Activated CD8-positive, alpha-beta T cell treated with anti-CD3 and anti-CD28 coated beads for 36 hours (primary cell): ENCODE data around the gene HMCN2. TPM values are rescaled to one million over a fixed set of nuclear protein-coding genes. Genes with fewer than 3 reads are reported as not detected.

Source experiments
- ATAC-seq: fragments of 200-7000 bp; cut with Tn5 transposase; one replicate; pipeline ENCODE4 v1.10.0; 2021; ENCODE audit warnings: mild to moderate bottlenecking, moderate library complexity
- CTCF ChIA-PET: fragments of 350-600 bp; sonication (Branson Sonifier 250); formaldehyde crosslinking; loops from one replicate; lab custom pipeline; 2021; ENCODE audit warnings: antibody characterized with exemption; lab: Charles Lee
- POLR2A ChIA-PET: fragments of 350-600 bp; sonication (Branson Sonifier 250); formaldehyde crosslinking; loops from one replicate; lab custom pipeline; 2021; ENCODE audit warnings: antibody characterized with exemption; lab: Charles Lee
- DNase-seq: peaks from one replicate; pipeline ENCODE4 v3.0.0-alpha.2; 2020
- H3K27ac Mint-ChIP-seq: one replicate; pipeline ENCODE4 v1.8.0; 2021; ENCODE audit warnings: mild to moderate bottlenecking, mixed read lengths
- H3K27me3 Mint-ChIP-seq: one replicate; pipeline ENCODE4 v1.8.0; 2021; ENCODE audit warnings: mixed read lengths
- H3K36me3 Mint-ChIP-seq: one replicate; pipeline ENCODE4 v1.8.0; 2021; ENCODE audit warnings: low read depth, mixed read lengths
- H3K4me1 Mint-ChIP-seq: one replicate; pipeline ENCODE4 v1.8.0; 2021; ENCODE audit warnings: low read depth, mixed read lengths
- H3K4me3 Mint-ChIP-seq: one replicate; pipeline ENCODE4 v1.8.0; 2021; ENCODE audit warnings: mild to moderate bottlenecking, moderate library complexity, mixed read lengths
- H3K9me3 Mint-ChIP-seq: one replicate; pipeline ENCODE4 v1.8.0; 2021; ENCODE audit warnings: mixed read lengths
- intact Hi-C: fragments of 100-400 bp; cut with micrococcal nuclease; formaldehyde crosslinking; loops from one replicate; pipeline ENCODE4 v1.10.0; 2022
- total RNA-seq, 2 experiments: library from RNA; stranded (reverse); gene quantifications; one replicate each; pipeline ENCODE4 v1.2.3, GENCODE V29; 2021
- TF ChIP-seq, protein P1 (sequence below): fragments of 200-600 bp; IDR thresholded peaks from one replicate; pipeline ENCODE4 v1.8.0; 2022; ENCODE audit warnings: antibody characterized with exemption, mild to moderate bottlenecking

Gene HMCN2
- total RNA-seq, 2 experiments from 2014 or later = not detected

DNA sequence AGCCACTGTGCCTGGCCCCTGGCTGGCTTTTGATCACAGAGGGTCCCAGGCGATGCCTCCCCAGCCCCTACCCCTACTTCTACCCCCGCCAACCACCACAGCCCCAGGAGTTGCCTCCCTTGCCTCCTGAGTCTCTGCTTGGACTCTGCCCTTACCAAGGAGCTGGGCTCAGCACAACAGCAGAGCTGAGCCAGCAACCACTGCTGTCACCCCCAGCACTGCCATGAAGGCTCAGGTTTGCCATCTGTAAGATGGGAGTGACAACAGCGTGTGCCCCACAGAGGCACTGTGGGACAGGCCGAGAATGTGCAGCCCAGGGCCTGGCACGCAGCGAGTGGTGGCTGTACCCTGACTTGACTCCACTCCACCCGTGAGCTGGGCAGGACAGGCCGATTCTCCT lies 116.1 kb downstream of the HMCN2 start:
- ChIA-PET POLR2A (no interaction called here), CTCF (no interaction called here)
- Mint-ChIP-seq H3K27ac (no peak overlapping the region), H3K36me3 (no peaks in the 10 kb centered on the region), H3K4me3 (no peak overlapping the region), H3K27me3 (no peaks in the 10 kb centered on the region), H3K4me1 (no peaks in the 10 kb centered on the region), H3K9me3 (no peaks in the 10 kb centered on the region)
- DNase-seq = no peak
- TF ChIP-seq, protein P1, sequence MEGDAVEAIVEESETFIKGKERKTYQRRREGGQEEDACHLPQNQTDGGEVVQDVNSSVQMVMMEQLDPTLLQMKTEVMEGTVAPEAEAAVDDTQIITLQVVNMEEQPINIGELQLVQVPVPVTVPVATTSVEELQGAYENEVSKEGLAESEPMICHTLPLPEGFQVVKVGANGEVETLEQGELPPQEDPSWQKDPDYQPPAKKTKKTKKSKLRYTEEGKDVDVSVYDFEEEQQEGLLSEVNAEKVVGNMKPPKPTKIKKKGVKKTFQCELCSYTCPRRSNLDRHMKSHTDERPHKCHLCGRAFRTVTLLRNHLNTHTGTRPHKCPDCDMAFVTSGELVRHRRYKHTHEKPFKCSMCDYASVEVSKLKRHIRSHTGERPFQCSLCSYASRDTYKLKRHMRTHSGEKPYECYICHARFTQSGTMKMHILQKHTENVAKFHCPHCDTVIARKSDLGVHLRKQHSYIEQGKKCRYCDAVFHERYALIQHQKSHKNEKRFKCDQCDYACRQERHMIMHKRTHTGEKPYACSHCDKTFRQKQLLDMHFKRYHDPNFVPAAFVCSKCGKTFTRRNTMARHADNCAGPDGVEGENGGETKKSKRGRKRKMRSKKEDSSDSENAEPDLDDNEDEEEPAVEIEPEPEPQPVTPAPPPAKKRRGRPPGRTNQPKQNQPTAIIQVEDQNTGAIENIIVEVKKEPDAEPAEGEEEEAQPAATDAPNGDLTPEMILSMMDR = no peak
- ATAC-seq = no peak
- intact Hi-C loops = no loop called here

DNA sequence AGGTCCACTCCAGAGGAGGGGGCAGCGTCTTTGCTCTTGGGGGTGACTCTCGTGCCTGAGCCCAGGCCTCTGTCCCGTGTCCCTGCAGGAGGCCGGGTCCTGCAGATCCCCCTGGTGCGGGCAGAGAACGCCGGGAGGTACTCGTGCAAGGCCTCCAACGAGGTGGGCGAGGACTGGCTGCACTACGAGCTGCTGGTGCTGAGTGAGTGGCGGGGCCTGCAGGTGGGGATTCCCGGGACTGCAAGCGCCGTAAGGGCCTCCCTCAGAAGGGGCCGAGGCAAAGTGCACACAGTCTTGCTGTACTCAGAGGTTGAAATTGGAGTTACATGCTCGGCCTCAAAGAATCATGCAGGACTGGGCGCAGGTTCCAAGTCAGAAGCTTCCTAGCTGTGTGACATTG lies 116.5 kb downstream of the HMCN2 start:
- CTCF ChIA-PET = no interaction called here
- ATAC-seq = no peak
- no peak overlapping the region for H3K4me3 Mint-ChIP-seq
- no peaks in the 10 kb centered on the region for H3K27me3 Mint-ChIP-seq
- H3K36me3 Mint-ChIP-seq = no peaks in the 10 kb centered on the region
- H3K9me3 Mint-ChIP-seq = no peaks in the 10 kb centered on the region
- H3K4me1 Mint-ChIP-seq = no peaks in the 10 kb centered on the region
- DNase-seq = no peak
- no peak overlapping the region for H3K27ac Mint-ChIP-seq
- TF ChIP-seq, protein P1 = no peak
- POLR2A ChIA-PET = interaction anchor here (0.8 kb wide), 1 partner anchor 71 kb away, joined by 3 read pairs; no protein-coding TSS in a partner anchor
- intact Hi-C loops = no loop called here

DNA sequence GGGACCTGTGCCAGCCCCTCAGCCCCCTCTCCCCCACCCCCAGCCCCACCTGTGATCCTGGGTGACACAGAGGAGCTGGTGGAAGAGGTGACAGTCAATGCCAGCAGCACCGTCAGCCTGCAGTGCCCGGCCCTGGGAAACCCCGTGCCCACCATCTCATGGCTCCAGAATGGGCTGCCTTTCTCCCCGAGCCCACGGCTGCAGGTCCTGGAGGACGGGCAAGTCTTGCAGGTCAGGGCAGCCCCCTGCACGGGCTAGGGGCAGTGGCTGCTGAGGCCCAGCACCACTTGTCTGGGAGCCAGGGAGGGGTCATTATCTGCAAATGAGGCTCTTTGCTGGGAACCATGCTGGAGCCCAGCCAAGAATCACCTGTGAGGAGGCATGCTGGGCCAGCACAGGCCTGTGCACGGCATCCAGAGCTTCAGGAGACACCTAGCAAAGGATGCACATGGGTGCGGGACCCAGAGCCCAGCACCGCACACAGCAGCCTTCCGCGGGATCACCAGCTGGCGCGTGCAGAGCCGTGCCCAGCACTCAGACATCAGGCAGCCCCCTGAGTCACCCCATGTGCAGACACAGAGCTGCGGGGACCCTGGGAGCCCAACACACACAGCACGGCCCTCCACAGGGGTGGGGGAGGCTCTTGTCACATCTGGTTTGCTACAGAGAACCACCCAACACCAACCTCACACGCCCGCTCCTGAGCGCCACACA lies 117.2 kb downstream of the HMCN2 start:
- no peak for ATAC-seq
- Mint-ChIP-seq H3K36me3 (no peaks in the 10 kb centered on the region), H3K27me3 (no peaks in the 10 kb centered on the region), H3K4me3 (no peak overlapping the region), H3K9me3 (no peaks in the 10 kb centered on the region), H3K27ac (no peak overlapping the region), H3K4me1 (no peaks in the 10 kb centered on the region)
- ChIA-PET POLR2A (interaction anchor here (0.8 kb wide), 1 partner anchor 70 kb away, joined by 3 read pairs; no protein-coding TSS in a partner anchor), CTCF (no interaction called here)
- intact Hi-C loops = no loop called here
- TF ChIP-seq, protein P1 = no peak
- DNase-seq = no peak

- no peak for ATAC-seq
- Mint-ChIP-seq H3K9me3 (no peaks in the 10 kb centered on the region), H3K4me1 (no peaks in the 10 kb centered on the region), H3K36me3 (no peaks in the 10 kb centered on the region), H3K27ac (no peak overlapping the region), H3K4me3 (no peak overlapping the region), H3K27me3 (no peaks in the 10 kb centered on the region)
- TF ChIP-seq, protein P1 = no peak
- ChIA-PET CTCF (no interaction called here), POLR2A (no interaction called here)
- DNase-seq = no peak
- intact Hi-C loops = no loop called here
Observed at GRCh38 chr9:130383350-130383715, 117.8 kb downstream of the HMCN2 start.

- ATAC-seq (no peak), DNase-seq (no peak)
- Mint-ChIP-seq H3K27me3 (no peaks in the 10 kb centered on the region), H3K9me3 (no peaks in the 10 kb centered on the region), H3K4me1 (no peaks in the 10 kb centered on the region), H3K4me3 (no peak overlapping the region), H3K36me3 (no peaks in the 10 kb centered on the region), H3K27ac (no peak overlapping the region)
- ChIA-PET POLR2A (no interaction called here), CTCF (no interaction called here)
- TF ChIP-seq, protein P1 = no peak
- intact Hi-C loops = no loop called here
Observed at GRCh38 chr9:130383979-130384676, 118.6 kb downstream of the HMCN2 start.
